GM23338 (cell line): ENCODE data around the gene ING5. TPM values are rescaled to one million over a fixed set of nuclear protein-coding genes. Genes with fewer than 3 reads are reported as not detected.

Source experiments
- ATAC-seq: fragments of 200-7000 bp; cut with Tn5 transposase; 3 replicates; pipeline ENCODE4 v1.9.1; 2020
- DNase-seq: peaks from one replicate; pipeline ENCODE4 v3.0.0-alpha.2; 2015; ENCODE audit warnings: low spot score
- H2AFZ ChIP-seq: fragments of 200-600 bp; sonication (generic); 2 replicates; pipeline ENCODE4 v1.8.0; 2016; ENCODE audit warnings: antibody characterized with exemption, mild to moderate bottlenecking, moderate library complexity
- H3F3A ChIP-seq: fragments of 200-600 bp; sonication (generic); replicated peaks from 2 replicates; pipeline ENCODE4 v1.8.0; 2017; ENCODE audit warnings: antibody characterized with exemption, mixed run types, low read depth
- H3K27ac ChIP-seq: fragments of 200-600 bp; sonication (generic); 2 replicates; pipeline ENCODE4 v1.6.1; 2016; ENCODE audit warnings: low read depth
- H3K27me3 ChIP-seq: fragments of 200-600 bp; sonication (generic); 2 replicates; pipeline ENCODE4 v1.8.0; 2016; ENCODE audit warnings: mild to moderate bottlenecking, mixed run types, moderate library complexity; ENCODE audit not compliant: insufficient read depth
- H3K36me3 ChIP-seq: fragments of 200-600 bp; sonication (generic); 2 replicates; pipeline ENCODE4 v1.8.0; 2016; ENCODE audit warnings: mild to moderate bottlenecking; ENCODE audit not compliant: insufficient read depth
- H3K4me1 ChIP-seq: fragments of 200-600 bp; sonication (generic); 2 replicates; pipeline ENCODE4 v1.8.0; 2016; ENCODE audit warnings: mild to moderate bottlenecking, moderate library complexity; ENCODE audit not compliant: insufficient read depth
- H3K4me2 ChIP-seq: fragments of 200-600 bp; sonication (generic); 2 replicates; pipeline ENCODE4 v1.7.1; 2017; ENCODE audit warnings: mixed run types
- H3K4me3 ChIP-seq: fragments of 200-600 bp; sonication (generic); 2 replicates; pipeline ENCODE4 v1.6.1; 2016; ENCODE audit warnings: mixed run types
- H3K79me2 ChIP-seq: fragments of 200-600 bp; sonication (generic); replicated peaks from 2 replicates; pipeline ENCODE4 v1.8.0; 2017; ENCODE audit warnings: mild to moderate bottlenecking; ENCODE audit not compliant: insufficient read depth
- H3K9me2 ChIP-seq: fragments of 200-600 bp; sonication (generic); 2 replicates; pipeline ENCODE4 v1.8.0; 2017; ENCODE audit not compliant: insufficient read depth
- H4K20me1 ChIP-seq: fragments of 200-600 bp; sonication (generic); replicated peaks from 2 replicates; pipeline ENCODE4 v1.8.0; 2017; ENCODE audit warnings: mild to moderate bottlenecking; ENCODE audit not compliant: insufficient read depth
- H3K27ac Mint-ChIP-seq: 2 replicates; pipeline ENCODE4 v1.8.0; 2020; ENCODE audit warnings: inconsistent platforms, mild to moderate bottlenecking, moderate library complexity, mixed read lengths
- H3K27me3 Mint-ChIP-seq: 3 replicates; pipeline ENCODE4 v1.8.0; 2022; ENCODE audit warnings: low read depth, mild to moderate bottlenecking, moderate library complexity, mixed read lengths, inconsistent platforms; ENCODE audit not compliant: insufficient read depth, poor library complexity
- H3K36me3 Mint-ChIP-seq: 3 replicates; pipeline ENCODE4 v1.8.0; 2021; ENCODE audit warnings: low read depth, mild to moderate bottlenecking, inconsistent platforms, moderate library complexity, mixed read lengths
- H3K4me1 Mint-ChIP-seq: 3 replicates; pipeline ENCODE4 v1.8.0; 2020; ENCODE audit warnings: mild to moderate bottlenecking, inconsistent platforms, mixed read lengths
- H3K4me3 Mint-ChIP-seq: 3 replicates; pipeline ENCODE4 v1.8.0; 2021; ENCODE audit warnings: moderate library complexity, mild to moderate bottlenecking, inconsistent platforms, mixed read lengths
- H3K9me3 Mint-ChIP-seq: 3 replicates; pipeline ENCODE4 v1.8.0; 2020; ENCODE audit warnings: moderate library complexity, mild to moderate bottlenecking, inconsistent platforms, mixed read lengths
- CREB1 ChIP-seq: fragments of 250-450 bp; sonication (Bioruptor Pico); IDR thresholded peaks from 2 replicates; pipeline ENCODE4 v1.5.0; 2020; ENCODE audit warnings: low read depth, mild to moderate bottlenecking, moderate library complexity
- CTCF ChIP-seq, 2 experiments: fragments of 200-600 bp in 1 of 2; sonication (generic) in 1 of 2; conservative IDR thresholded peaks; 2 replicates each; pipeline versions ENCODE4 v1.5.1 to v1.6.1; 2016 to 2017; ENCODE audit warnings: antibody characterized with exemption in 2 of 2, low read depth in 2 of 2, mild to moderate bottlenecking in 2 of 2, moderate library complexity in 1 of 2
- ETS1 ChIP-seq: IDR thresholded peaks from 2 replicates; pipeline ENCODE4 v1.6.1; 2016; ENCODE audit warnings: antibody characterized with exemption
- EZH2 ChIP-seq: fragments of 200-600 bp; sonication (generic); IDR thresholded peaks from one replicate; pipeline ENCODE4 v1.8.0; 2017; ENCODE audit warnings: antibody characterized with exemption, mild to moderate bottlenecking, low read depth; ENCODE audit not compliant: unreplicated experiment
- EZH2phosphoT487 ChIP-seq: fragments of 200-600 bp; sonication (generic); IDR thresholded peaks from one replicate; pipeline ENCODE4 v1.8.1; 2018; ENCODE audit warnings: antibody characterized with exemption; ENCODE audit not compliant: unreplicated experiment
- POLR2AphosphoS5 ChIP-seq: IDR thresholded peaks from 2 replicates; pipeline ENCODE4 v1.6.1; 2016; ENCODE audit warnings: antibody characterized with exemption, low read depth
- ZNF114 ChIP-seq: fragments of 250-450 bp; sonication (Bioruptor Pico); IDR thresholded peaks from 2 replicates; pipeline ENCODE4 v1.5.0; 2020; ENCODE audit warnings: mild to moderate bottlenecking, moderate library complexity
- ZNF331 ChIP-seq: fragments of 250-450 bp; sonication (Bioruptor Pico); IDR thresholded peaks from 2 replicates; pipeline ENCODE4 v1.5.0; 2020; ENCODE audit warnings: low read depth, mild to moderate bottlenecking, moderate library complexity
- ZNF462 ChIP-seq: fragments of 250-450 bp; sonication (Bioruptor Pico); IDR thresholded peaks from 2 replicates; pipeline ENCODE4 v1.5.0; 2020; ENCODE audit warnings: mild to moderate bottlenecking, moderate library complexity
- polyA plus RNA-seq: library from polyadenylated mRNA; unstranded; fragments of >200 nt; fragmentation: Nextera tagmentation; extraction: Ambion mirVana; gene quantifications from 2 replicates; pipeline ENCODE4 v1.2.1, GENCODE V29; 2016
- total RNA-seq: library from RNA; depleted of rRNA; stranded (reverse); fragments of >200 nt; shearing (Covaris generic); gene quantifications from 2 replicates; pipeline ENCODE4 v1.2.3, GENCODE V29; 2014

Gene ING5
- total and polyA plus RNA-seq, 2 experiments from 2014 or later = 25.7 to 42.5 TPM

DNA sequence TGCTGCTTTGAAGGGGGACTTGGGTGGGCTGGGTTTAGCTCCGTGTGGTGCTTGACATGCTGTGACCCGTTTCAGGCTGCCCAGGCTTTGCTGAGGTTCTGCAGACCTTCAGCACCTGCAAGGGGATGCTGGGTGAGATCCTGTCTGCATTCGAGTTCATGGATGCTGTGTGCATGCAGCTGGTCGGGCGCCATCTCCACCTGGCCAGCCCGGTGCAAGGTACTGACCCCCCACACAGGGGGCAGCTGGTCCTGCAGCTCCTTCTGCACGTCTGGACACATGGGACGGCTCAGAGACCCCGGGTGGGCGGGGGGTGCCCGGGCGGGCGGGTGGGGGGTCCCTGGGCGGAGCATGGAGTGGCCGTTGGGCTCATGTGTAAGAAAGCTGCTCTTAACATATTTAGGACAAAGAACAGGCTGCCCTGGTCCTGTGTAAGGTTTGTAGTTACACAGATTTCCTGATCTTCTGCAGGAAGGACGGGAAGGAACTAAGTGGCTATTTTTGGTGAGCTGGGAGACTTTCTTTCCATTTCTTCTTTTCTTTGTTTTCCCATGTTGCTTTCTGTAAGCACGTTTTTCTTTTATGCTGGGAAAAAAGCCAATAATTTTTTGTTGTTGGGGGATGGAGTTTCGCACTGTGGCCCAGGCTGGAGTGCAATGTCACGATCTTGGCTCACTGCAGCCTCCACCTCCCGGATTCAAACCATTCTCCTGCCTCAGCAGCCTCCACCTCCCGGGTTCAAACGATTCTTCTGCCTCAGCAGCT lies 48.4 kb downstream of the ING5 start (continued):
- no peak for TF ChIP-seq ETS1
- no peak for TF ChIP-seq ZNF114 (CRISPR knock-in tag)
- no peak for TF ChIP-seq CTCF (conservative IDR thresholded peaks at IDR 0.05; ENCODE audit: low read depth in 2 of 2)

DNA sequence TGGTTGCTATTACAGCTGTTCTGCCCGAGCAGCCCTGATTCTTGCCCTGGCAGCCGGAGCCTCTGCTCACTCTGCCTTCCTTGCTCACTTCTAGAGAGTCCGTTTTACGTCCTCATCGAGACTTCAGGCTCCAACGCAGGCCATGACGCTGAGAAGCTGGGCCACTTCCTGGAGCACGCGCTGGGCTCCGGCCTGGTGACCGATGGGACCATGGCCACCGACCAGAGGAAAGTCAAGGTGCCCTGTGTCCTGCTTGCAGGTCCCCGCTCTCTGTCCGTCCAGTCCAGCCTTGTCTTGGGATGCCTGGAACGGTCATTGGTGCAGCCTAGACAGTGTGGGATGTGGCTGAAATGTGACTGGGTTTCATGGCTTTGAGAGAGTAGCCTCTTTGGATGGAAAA lies 49.3 kb downstream of the ING5 start:
- Mint-ChIP-seq H3K9me3 (no peaks in the 10 kb centered on the region), H3K4me1 (no peaks in the 10 kb centered on the region), H3K27me3 (peaks cover 2% of the 10 kb centered on the region), H3K36me3 (peaks cover 20% of the 10 kb centered on the region), H3K27ac (no peak overlapping the region), H3K4me3 (no peak overlapping the region)
- no peak overlapping the region for H3K4me3 ChIP-seq
- no peaks in the 10 kb centered on the region for H3K36me3 ChIP-seq
- H3K79me2 ChIP-seq = no peaks in the 10 kb centered on the region
- H3K4me2 ChIP-seq = no peak overlapping the region
- no peak overlapping the region for H3K27ac ChIP-seq
- H3K9me2 ChIP-seq = no peaks in the 10 kb centered on the region
- no peaks in the 10 kb centered on the region for H3K27me3 ChIP-seq
- H4K20me1 ChIP-seq = no peaks in the 10 kb centered on the region
- H3K4me1 ChIP-seq = no peaks in the 10 kb centered on the region
- ATAC-seq (no peak), DNase-seq (no peak)
- no peak overlapping the region for H2AFZ ChIP-seq
- no peaks in the 10 kb centered on the region for H3F3A ChIP-seq
- TF ChIP-seq EZH2 (no peak), ZNF331 (CRISPR knock-in tag) (no peak), ZNF462 (CRISPR knock-in tag) (no peak), ZNF114 (CRISPR knock-in tag) (no peak), CTCF (conservative IDR thresholded peaks at IDR 0.05; ENCODE audit: low read depth in 2 of 2) (no peak), POLR2AphosphoS5 (no peak), CREB1 (no peak), EZH2phosphoT487 (no peak)
